Activated CD4-positive, alpha-beta T cell treated with anti-CD3 and anti-CD28 coated beads for 4 hours (primary cell): ENCODE data around the gene KRT33B.

Experiments used
- DNase-seq, 2 donors: peaks; one replicate each; pipeline ENCODE4 v3.0.0-alpha.2; 2020

KRT33B gene

GRCh38 chr17:41345992-41346391, 23.6 kb downstream of the KRT33B start:
- DNase-seq = no peak

DNA sequence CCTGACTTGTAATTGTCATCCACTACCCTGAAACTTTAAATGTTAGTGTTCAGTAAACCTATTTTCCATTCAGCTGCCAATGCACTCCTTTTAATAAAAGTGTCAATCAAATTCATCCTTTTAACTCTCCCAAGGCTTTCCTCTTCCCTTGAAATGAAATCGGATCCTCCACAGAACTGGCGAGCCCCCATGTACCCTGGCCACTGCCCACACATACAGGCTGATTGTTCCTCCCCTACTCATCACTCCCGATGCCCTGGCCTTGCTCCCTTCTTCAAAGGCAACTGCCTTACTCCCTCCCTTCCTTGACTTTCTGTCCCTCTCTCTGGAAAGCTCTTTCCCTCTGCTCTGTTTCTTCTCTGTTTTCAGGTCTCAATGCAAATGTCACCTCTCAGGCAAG, 26.6 kb downstream of the KRT33B start:
- DNase-seq = no peak

DNA sequence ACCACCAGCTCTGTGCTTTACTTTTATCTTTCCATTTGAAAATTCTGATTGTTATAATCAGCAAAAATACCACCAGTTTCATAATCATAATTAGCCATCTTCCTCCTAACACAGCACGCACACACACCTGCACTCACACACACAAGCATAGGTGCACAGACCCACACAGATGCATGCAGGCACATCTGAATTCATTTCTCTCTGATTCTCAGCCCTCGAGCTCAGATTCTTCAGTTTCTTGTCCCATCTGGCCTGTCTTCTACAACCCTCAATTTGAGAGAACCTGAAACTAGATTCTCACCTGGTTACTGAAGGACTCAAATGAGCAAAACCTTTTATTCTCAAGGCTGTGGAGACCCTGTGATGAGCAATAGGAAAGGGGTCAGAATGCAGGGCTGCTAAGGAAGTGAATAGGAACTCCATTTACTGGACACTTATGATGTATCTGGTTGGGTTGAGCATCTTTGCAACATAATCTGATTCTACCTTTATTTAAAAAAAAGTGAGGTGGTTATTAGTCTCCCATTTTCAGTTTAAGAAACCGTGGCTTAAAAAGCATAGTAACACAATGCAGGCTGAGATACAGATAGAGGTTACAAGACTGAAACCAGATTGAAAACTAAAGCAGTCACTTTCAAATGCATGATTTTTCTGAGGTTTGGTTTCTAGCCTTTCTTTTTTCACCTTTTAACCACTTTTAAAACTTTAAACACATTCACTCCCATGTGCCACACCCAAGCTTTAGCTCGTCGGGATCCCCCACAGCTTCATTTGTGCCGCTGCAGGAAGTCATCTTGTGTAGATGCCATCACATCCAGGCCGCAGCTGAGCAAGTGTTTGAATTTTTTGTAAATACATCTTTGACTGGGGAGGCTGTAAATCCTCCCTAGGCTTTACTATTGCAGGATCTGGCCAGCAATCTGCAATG, 28.4 kb downstream of the KRT33B start:
- DNase-seq = peak; percentile 25 to 27

GRCh38 chr17:41340494-41340893, 29.1 kb downstream of the KRT33B start:
- no peak for DNase-seq

DNA sequence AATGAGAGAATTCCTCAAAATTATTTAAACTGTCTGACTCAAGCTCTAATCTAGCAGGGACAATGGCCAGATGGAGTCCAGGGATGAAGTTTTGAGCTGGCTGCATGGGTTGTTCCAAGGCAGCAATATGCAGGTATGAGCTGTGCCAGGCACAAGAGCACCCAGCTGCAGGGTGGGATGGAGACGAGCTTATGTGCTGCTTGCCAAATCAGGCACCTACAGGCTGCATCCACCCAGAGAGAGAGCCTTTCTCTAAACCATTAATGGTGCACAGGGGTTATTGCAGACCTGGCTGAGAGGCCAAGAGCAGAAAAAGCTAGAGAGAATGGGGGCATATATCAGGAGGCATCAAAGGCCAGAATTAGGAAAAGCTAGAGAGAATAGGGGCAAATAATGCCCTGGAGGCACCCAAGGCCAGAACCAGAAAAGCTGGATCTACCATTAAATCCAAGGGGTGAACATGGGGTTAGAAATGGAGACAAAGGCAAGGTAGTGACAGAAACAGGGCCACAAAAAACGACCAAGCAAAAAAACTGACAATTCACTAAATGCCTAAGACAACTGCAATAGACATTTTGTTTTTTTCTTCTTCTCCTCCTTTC, 29.9 kb downstream of the KRT33B start:
- DNase-seq = no peak

- peak; percentile 29 to 42 for DNase-seq
Measured at GRCh38 chr17:41338961-41339485, 30.6 kb downstream of the KRT33B start.

GRCh38 chr17:41335747-41336146, 33.9 kb downstream of the KRT33B start:
- no peak for DNase-seq

- DNase-seq = no peak
Measured at GRCh38 chr17:41334385-41335305, 35.0 kb downstream of the KRT33B start.

- no peak for DNase-seq
Measured at GRCh38 chr17:41333836-41334235, 35.8 kb downstream of the KRT33B start.

- no peak for DNase-seq
Measured at GRCh38 chr17:41333098-41333497, 36.5 kb downstream of the KRT33B start.

GRCh38 chr17:41332239-41332638, 37.4 kb downstream of the KRT33B start:
- no peak for DNase-seq

DNA sequence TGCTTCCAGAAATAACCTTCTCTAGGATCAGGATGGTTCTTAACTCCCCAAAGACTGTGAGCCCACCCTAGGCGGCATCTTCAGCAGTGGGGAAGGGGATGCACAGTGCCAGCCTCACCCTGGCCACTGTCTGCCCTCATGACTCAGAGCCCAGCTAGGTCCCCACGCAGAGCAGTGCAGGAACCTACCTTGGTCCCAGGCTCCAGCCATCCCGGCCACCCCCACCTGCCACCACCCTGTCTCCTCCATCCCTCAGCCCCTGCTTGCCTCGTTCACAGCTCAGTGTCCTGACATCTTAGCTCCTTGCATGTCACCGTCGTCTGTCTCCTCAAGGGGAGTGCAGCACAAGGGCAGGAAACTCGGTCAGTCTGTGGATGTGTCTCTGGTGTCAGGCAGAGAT, 38.0 kb downstream of the KRT33B start:
- DNase-seq = no peak

- DNase-seq = no peak
Measured at GRCh38 chr17:41329279-41329948, 40.2 kb downstream of the KRT33B start.

DNA sequence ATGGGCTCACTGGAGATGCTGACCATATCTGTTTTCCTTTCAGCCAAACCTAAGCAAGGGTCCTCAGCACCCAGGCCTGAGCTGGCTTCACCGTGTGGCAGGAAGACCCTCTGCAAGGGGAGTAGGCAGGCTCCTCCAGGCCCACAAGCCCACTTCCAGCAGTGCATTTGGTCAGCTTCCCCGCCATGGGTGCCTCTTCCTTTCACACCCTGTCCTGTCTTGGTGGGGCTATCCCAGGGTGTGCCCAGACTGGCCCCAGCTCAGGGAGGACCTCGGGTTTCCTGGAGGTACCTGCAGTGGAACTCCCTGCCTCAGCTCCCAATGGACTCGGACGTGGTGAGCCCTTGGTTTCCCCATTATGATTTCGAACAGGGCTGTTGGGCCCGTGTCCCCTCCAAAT, 41.4 kb downstream of the KRT33B start:
- DNase-seq = no peak

DNA sequence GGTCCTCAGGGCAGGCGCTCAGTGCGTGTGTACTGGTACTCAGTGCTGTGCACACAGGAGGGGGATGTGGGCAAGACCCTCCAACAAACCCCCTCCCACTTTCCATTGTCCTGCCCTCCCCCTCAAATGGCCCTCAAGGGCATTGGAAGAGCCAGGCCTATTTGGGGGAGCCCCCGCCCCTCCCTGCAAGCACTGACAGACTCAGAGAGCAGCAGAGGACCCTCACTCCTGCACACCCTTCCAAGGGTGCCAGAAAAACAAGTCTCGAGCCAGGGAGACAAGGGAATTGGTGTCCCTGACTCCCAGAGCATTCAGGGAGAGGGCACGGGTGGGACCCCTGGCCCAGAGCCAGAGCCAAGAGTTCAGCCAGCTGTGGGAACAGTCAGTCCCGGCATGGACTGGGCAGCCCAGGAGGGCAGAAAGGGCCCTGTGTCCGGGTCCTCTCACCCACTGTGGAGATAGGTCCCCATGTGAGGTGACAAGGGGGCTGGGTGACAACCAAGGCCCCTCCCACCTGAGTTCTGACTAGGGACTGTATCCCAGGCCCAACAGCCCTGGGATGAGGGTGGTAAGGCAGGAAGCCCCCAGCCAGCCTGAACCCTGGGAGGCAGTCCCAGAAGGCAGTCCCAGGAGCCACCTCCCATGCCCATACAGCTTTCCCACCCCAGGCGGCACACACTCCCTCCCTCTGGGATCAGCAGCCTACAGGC, 42.0 kb downstream of the KRT33B start:
- no peak for DNase-seq

DNA sequence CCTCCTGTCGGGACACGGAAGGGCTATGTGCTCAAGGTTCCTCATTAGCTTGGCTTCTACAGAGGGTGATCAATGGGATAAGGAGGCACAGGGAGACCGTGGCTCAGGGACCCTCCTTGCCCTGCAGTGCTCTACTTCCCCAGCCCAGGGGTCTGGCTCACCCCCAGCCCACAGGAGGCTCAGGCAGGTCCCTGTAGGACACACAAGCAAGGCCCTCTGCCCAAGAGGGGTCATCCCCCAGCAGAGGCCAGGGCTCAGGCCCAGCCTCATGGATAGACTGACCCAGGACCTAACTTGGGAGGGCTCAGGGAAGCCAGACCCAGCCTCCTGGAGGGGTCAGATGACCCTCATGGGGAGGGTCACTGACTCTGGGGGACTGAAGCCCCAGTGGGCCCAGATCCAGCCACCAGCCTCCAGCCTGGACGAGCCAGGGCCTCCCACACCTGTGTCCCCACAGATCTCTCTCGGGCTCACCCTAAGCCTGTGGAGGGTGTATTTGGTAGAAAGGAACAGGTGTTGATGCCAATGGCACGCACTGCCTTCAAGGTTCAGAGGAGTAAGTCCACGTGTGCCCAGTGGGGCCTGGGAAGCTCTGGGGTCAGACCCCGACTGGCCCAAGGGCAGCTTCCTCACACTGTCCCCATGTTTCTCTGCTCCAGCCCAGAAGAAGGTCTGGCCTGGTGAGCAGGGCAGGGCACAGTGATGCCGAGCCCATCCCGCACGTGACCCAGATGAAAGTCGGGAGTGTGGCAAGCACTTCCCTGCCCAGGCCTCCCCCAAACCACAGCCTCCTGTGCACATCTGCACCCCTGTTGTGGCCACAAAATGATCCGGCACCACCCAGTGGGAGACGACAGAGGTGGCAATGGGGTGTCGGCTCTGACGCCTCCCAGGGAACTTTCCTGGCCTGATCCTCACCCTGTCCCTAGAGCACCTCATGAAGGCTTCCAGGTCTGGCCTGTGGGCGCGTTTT, 43.2 kb downstream of the KRT33B start:
- no peak for DNase-seq

DNA sequence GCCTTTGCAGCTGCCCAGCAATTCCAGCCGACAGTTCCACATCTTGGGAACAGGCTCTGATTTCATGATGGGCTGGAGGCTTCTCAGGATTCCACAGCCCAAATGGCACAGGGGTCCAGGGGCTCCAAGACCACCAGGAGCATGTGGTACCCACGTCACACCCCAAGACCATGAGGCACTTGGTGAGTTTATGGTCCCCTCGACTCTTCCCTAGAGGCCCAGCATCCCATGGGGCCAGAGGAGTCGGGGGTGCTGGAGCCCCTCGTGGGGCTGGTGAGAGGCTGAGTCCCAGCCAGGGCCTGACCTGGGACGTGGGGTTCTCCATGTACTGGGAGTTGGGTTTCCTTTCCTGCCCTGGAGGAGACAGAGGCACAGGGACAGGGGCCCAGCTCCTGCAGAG, 44.0 kb downstream of the KRT33B start:
- no peak for DNase-seq

GRCh38 chr17:41325126-41325525, 44.5 kb downstream of the KRT33B start:
- DNase-seq = no peak

DNA sequence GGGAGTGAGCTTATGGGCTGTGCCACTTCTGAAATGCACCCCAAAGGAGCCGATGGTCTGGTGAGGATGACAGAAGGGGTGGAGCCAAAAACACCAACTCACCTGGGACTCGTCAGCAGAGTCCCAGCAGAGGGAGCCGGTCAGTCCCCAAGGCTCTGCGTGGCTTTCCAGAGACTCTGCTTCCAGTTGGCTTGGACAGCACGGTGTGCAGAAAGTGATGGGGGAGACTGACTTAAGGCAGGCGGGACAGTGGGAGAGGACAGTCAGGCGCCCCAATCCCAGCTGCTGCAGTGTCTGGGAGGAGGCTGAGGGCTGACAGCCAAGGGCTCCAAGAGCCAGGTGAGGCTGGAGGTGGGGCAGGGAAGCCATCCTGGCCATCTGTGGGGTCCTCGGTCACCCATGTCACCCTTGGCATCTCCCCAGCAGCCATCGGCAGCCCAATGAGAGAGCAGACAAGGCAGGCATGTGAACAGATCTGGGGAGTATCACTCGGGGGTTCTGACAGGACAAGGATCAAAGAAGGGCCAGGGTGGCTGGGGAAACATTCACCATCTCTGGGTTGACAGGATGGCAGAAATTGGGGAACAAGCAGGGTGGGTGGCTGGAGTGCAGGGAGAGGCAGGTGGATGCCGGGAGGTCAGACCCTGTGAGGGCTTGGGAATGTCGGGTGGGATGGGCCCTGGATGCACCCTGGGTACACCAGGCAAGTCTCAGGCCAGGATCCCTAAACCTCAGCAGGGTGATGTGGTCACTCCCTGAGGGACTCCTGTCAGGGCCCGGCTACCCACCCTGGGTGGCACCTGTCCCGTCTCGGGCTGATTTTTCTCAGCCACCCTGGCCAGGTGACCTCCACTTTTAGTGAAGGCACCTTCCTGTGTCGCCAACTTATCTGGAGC, 45.2 kb downstream of the KRT33B start:
- no peak for DNase-seq
